ENCODE measurements around the gene RNF213.

DNA sequence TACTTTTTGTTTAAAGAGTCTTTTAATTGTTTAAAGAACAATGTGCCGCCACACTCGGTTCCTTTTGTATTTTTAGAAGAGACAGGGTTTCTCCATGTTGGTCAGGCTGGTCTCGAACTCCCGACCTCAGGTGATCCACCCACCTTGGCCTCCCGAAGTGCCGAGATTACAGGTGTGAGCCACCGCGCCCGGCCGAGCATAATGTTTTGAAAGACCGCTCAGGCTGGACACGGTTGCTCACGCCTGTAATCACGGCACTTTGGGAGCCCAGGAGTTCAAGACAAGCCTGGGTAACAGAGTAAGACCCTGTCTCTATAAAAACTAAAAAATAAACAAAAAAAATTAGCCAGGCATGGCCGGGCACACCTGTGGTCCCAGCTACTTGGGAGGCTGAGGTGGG lies 59.8 kb downstream of the RNF213 start:
- TF ChIP-seq POLR2AphosphoS5 (IDR thresholded peaks at IDR 0.05; ENCODE audit: low read depth, low read length), result no peak
- TF ChIP-seq SIN3A (IDR thresholded peaks at IDR 0.05; ENCODE audit: borderline replicate concordance, insufficient read depth, low read length), result no peak
- TF ChIP-seq, protein P1, sequence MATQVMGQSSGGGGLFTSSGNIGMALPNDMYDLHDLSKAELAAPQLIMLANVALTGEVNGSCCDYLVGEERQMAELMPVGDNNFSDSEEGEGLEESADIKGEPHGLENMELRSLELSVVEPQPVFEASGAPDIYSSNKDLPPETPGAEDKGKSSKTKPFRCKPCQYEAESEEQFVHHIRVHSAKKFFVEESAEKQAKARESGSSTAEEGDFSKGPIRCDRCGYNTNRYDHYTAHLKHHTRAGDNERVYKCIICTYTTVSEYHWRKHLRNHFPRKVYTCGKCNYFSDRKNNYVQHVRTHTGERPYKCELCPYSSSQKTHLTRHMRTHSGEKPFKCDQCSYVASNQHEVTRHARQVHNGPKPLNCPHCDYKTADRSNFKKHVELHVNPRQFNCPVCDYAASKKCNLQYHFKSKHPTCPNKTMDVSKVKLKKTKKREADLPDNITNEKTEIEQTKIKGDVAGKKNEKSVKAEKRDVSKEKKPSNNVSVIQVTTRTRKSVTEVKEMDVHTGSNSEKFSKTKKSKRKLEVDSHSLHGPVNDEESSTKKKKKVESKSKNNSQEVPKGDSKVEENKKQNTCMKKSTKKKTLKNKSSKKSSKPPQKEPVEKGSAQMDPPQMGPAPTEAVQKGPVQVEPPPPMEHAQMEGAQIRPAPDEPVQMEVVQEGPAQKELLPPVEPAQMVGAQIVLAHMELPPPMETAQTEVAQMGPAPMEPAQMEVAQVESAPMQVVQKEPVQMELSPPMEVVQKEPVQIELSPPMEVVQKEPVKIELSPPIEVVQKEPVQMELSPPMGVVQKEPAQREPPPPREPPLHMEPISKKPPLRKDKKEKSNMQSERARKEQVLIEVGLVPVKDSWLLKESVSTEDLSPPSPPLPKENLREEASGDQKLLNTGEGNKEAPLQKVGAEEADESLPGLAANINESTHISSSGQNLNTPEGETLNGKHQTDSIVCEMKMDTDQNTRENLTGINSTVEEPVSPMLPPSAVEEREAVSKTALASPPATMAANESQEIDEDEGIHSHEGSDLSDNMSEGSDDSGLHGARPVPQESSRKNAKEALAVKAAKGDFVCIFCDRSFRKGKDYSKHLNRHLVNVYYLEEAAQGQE (IDR thresholded peaks at IDR 0.05; ENCODE audit: insufficient read depth in 1 of 2, low read depth in 2 of 2, low read length in 2 of 2), result no peak
- no peak for TF ChIP-seq TAF1 (IDR thresholded peaks at IDR 0.05; ENCODE audit: borderline replicate concordance, insufficient read depth, low read length)
- TF ChIP-seq FOXP2 (optimal IDR thresholded peaks at IDR 0.05; ENCODE audit: borderline replicate concordance, extremely low read depth, extremely low read length, insufficient read depth), result no peak

All from PFSK-1 (cell line).